Liver (tissue), 9 donors: ENCODE data around the gene C1QTNF12. TPM values are rescaled to one million over a fixed set of nuclear protein-coding genes. Genes with fewer than 3 reads are reported as not detected.

Experiments
- DNase-seq: peaks from one replicate; pipeline ENCODE4 v3.0.0-alpha.2; 2017; ENCODE audit warnings: low spot score
- H3K27ac ChIP-seq, 2 donors: one replicate each; pipeline ENCODE4 v1.7.0; 2013; ENCODE audit warnings: inconsistent platforms in 2 of 2, low read length in 2 of 2, control low read depth in 1 of 2, low read depth in 1 of 2, mild to moderate bottlenecking in 1 of 2
- H3K27me3 ChIP-seq, 4 donors: one replicate each; pipeline versions ENCODE4 v1.6.1 to v1.7.0; 2013; ENCODE audit warnings: low read length in 3 of 4, inconsistent platforms in 1 of 4, mild to moderate bottlenecking in 1 of 4, moderate library complexity in 1 of 4; ENCODE audit not compliant: control insufficient read depth in 4 of 4, insufficient read depth in 4 of 4
- H3K36me3 ChIP-seq, 4 donors: one replicate each; pipeline versions ENCODE4 v1.6.1 to v1.7.0; 2013; ENCODE audit warnings: low read length in 3 of 4, mild to moderate bottlenecking in 3 of 4, low read depth in 1 of 4, moderate library complexity in 1 of 4; ENCODE audit not compliant: control insufficient read depth in 4 of 4, insufficient read depth in 3 of 4
- H3K4me1 ChIP-seq, 4 donors: one replicate each; pipeline versions ENCODE4 v1.6.1 to v1.7.0; 2013; ENCODE audit warnings: low read length in 3 of 4, mild to moderate bottlenecking in 3 of 4, moderate library complexity in 1 of 4; ENCODE audit not compliant: control insufficient read depth in 4 of 4, insufficient read depth in 4 of 4
- H3K4me3 ChIP-seq, 3 donors: one replicate each; pipeline versions ENCODE4 v1.6.1 to v1.7.0; 2013; ENCODE audit warnings: low read length in 3 of 3, control low read depth in 1 of 3, low read depth in 1 of 3, mild to moderate bottlenecking in 1 of 3
- H3K9ac ChIP-seq, 2 donors: one replicate each; pipeline ENCODE4 v1.7.0; 2013; ENCODE audit warnings: low read length in 2 of 2, mild to moderate bottlenecking in 2 of 2, moderate library complexity in 2 of 2, control low read depth in 1 of 2, low read depth in 1 of 2
- H3K9me3 ChIP-seq, 4 donors: one replicate each; pipeline versions ENCODE4 v1.6.1 to v1.7.0; 2013; ENCODE audit warnings: low read length in 3 of 4; ENCODE audit not compliant: control insufficient read depth in 4 of 4
- ATF3 ChIP-seq: IDR thresholded peaks from 2 replicates; pipeline ENCODE4 v1.6.1; 2016; ENCODE audit warnings: antibody characterized with exemption
- CTCF ChIP-seq: fragments of 150-350 bp; IDR thresholded peaks from 2 replicates; pipeline ENCODE4 v1.5.1; 2017; ENCODE audit warnings: improper control_type of control experiment, low read depth, low read length; ENCODE audit not compliant: missing input control
- FOXA1 ChIP-seq: IDR thresholded peaks from 2 replicates; pipeline ENCODE4 v1.6.1; 2016; ENCODE audit warnings: antibody characterized with exemption
- FOXA2 ChIP-seq: IDR thresholded peaks from 2 replicates; pipeline ENCODE4 v1.6.1; 2016; ENCODE audit warnings: antibody characterized with exemption
- HNF4A ChIP-seq, 2 donors: conservative IDR thresholded peaks; 2 replicates each; pipeline ENCODE4 v1.6.1; 2016; ENCODE audit warnings: antibody characterized with exemption in 2 of 2, mild to moderate bottlenecking in 2 of 2
- HNF4G ChIP-seq: IDR thresholded peaks from 2 replicates; pipeline ENCODE4 v1.6.1; 2016; ENCODE audit warnings: antibody characterized with exemption
- JUND ChIP-seq, 2 donors: IDR thresholded peaks; 2 replicates each; pipeline ENCODE4 v1.6.1; 2016; ENCODE audit warnings: antibody characterized with exemption in 2 of 2
- NR2F2 ChIP-seq: IDR thresholded peaks from 2 replicates; pipeline ENCODE4 v1.6.1; 2016; ENCODE audit warnings: antibody characterized with exemption
- RAD21 ChIP-seq, 2 donors: IDR thresholded peaks; 2 replicates each; pipeline ENCODE4 v1.6.1; 2016; ENCODE audit warnings: antibody characterized with exemption in 2 of 2, mild to moderate bottlenecking in 2 of 2
- REST ChIP-seq: IDR thresholded peaks from 2 replicates; pipeline ENCODE4 v1.6.1; 2016; ENCODE audit warnings: antibody characterized with exemption, mild to moderate bottlenecking
- RXRA ChIP-seq, 2 donors: IDR thresholded peaks; 2 replicates each; pipeline ENCODE4 v1.6.1; 2017 to 2018; ENCODE audit warnings: antibody characterized with exemption in 2 of 2, mild to moderate bottlenecking in 1 of 2
- SP1 ChIP-seq: IDR thresholded peaks from 2 replicates; pipeline ENCODE4 v1.6.1; 2018; ENCODE audit warnings: antibody characterized with exemption, mild to moderate bottlenecking
- TAF1 ChIP-seq: conservative IDR thresholded peaks from 2 replicates; pipeline ENCODE4 v1.6.1; 2016; ENCODE audit warnings: antibody characterized with exemption, mild to moderate bottlenecking
- YY1 ChIP-seq: IDR thresholded peaks from 2 replicates; pipeline ENCODE4 v1.6.1; 2016; ENCODE audit warnings: antibody characterized with exemption, mild to moderate bottlenecking
- ZBTB33 ChIP-seq: IDR thresholded peaks from 2 replicates; pipeline ENCODE4 v1.6.1; 2016; ENCODE audit warnings: antibody characterized with exemption
- WGBS: extraction: QIAGEN DNeasy Blood & Tissue Kit; methylation state at CpG from one replicate; pipeline ENCODE4 v1.1.7; 2013; 5-methylcytosine and 5-hydroxymethylcytosine counted together
- polyA plus RNA-seq, 2 donors: library from polyadenylated mRNA; stranded (reverse) in 1 of 2; unstranded in 1 of 2; fragments of 200-250 nt in 1 of 2; fragments of >200 nt in 1 of 2; fragmentation: Nextera tagmentation in 1 of 2; extraction: Ambion mirVana in 1 of 2; gene quantifications; one replicate each; pipeline versions ENCODE4 v1.2.1 to v1.2.3, GENCODE V29; 2013 to 2015
- total RNA-seq, 2 donors: library from RNA; depleted of rRNA; stranded (reverse); fragments of >200 nt; gene quantifications; one replicate each; pipeline ENCODE4 v1.2.3, GENCODE V29; 2014
- donor health status: healthy.
- donor health status: healthy.
- donor health status: healthy.
- donor health status: healthy.
- donor health status: healthy.

Gene C1QTNF12
- total and polyA plus RNA-seq, 4 donors = 0.39 to 0.40 TPM; not detected in 2

- Histone ChIP-seq H3K27me3 (no peaks in the 10 kb centered on the region), H3K36me3 (peaks cover 13 to 43% (median 17%) of the 10 kb centered on the region in 4 donors), H3K4me1 (no peaks in the 10 kb centered on the region), H3K9ac (no peak overlapping the region), H3K4me3 (no peak overlapping the region), H3K27ac (no peak overlapping the region), H3K9me3 (no peaks in the 10 kb centered on the region)
- TF ChIP-seq NR2F2 = no peak
- TF ChIP-seq SP1 = no peak
- no peak for TF ChIP-seq HNF4G
- no peak for TF ChIP-seq RXRA (IDR thresholded peaks at IDR 0.05)
- no peak for TF ChIP-seq JUND (IDR thresholded peaks at IDR 0.05)
- 98% methylated on average over 10 of the region's 10 CpGs for WGBS
- DNase-seq = no peak
These were observed 9.1 kb upstream of the C1QTNF12 start for GRCh38 chr1:1255611-1256010.

- Histone ChIP-seq H3K27me3 (no peaks in the 10 kb centered on the region), H3K4me3 (no peak overlapping the region), H3K27ac (no peak overlapping the region), H3K4me1 (no peaks in the 10 kb centered on the region), H3K36me3 (peaks cover 13 to 38% (median 17%) of the 10 kb centered on the region in 4 donors), H3K9me3 (no peaks in the 10 kb centered on the region), H3K9ac (no peak overlapping the region)
- no peak for DNase-seq
- WGBS = 95% methylated on average over 26 of the region's 26 CpGs
- TF ChIP-seq FOXA2 (no peak), CTCF (no peak), ATF3 (no peak), RAD21 (IDR thresholded peaks at IDR 0.05) (no peak), SP1 (no peak)
These were observed 8.6 kb upstream of the C1QTNF12 start for GRCh38 chr1:1255078-1255477.

GRCh38 chr1:1254667-1254998 is 8.1 kb upstream of the C1QTNF12 start:
- no peak for DNase-seq
- no peak overlapping the region for H3K4me3 ChIP-seq
- no peak for TF ChIP-seq CTCF
- no peak for TF ChIP-seq TAF1
- no peak for TF ChIP-seq RAD21 (IDR thresholded peaks at IDR 0.05)
- TF ChIP-seq FOXA2 = no peak
- TF ChIP-seq ATF3 = no peak
- TF ChIP-seq YY1 = no peak
- no peak for TF ChIP-seq ZBTB33
- TF ChIP-seq HNF4G = no peak
- TF ChIP-seq REST = no peak
- TF ChIP-seq FOXA1 = no peak
- TF ChIP-seq HNF4A (conservative IDR thresholded peaks at IDR 0.05) = no peak
- H3K27me3 ChIP-seq = no peaks in the 10 kb centered on the region
- no peaks in the 10 kb centered on the region for H3K4me1 ChIP-seq
- no peaks in the 10 kb centered on the region for H3K9me3 ChIP-seq
- peaks cover 13 to 33% (median 17%) of the 10 kb centered on the region in 4 donors for H3K36me3 ChIP-seq
- 93% methylated on average over 21 of the region's 21 CpGs for WGBS
- no peak overlapping the region for H3K27ac ChIP-seq
- no peak overlapping the region for H3K9ac ChIP-seq
